Omental fat pad (tissue), 4 donors: ENCODE measurements around the gene LYPD6B. TPM values are rescaled to one million over a fixed set of nuclear protein-coding genes. Genes with fewer than 3 reads are reported as not detected.

Experiments
- ATAC-seq: fragments of 150-250 bp; one replicate; pipeline ENCODE4 v1.9.1; 2016; ENCODE audit warnings: mild to moderate bottlenecking, moderate library complexity; ENCODE audit not compliant: low FRiP score
- DNase-seq: peaks from one replicate; pipeline ENCODE4 v3.0.0-alpha.2; 2019; ENCODE audit warnings: low spot score
- total RNA-seq, 4 donors: library from RNA; depleted of rRNA; stranded (reverse); fragments of >200 nt; gene quantifications; one replicate each; pipeline ENCODE4 v1.1.0, GENCODE V29; 2016
- TF ChIP-seq, protein P1 (sequence below), 3 donors: fragments of 450-650 bp; IDR thresholded peaks; one replicate each; pipeline ENCODE4 v1.5.1; 2016 to 2017; ENCODE audit warnings: antibody characterized with exemption in 3 of 3, mild to moderate bottlenecking in 3 of 3, moderate library complexity in 2 of 3

Gene LYPD6B
- total RNA-seq, 4 donors from 2014 or later, result 0.50 to 0.65 TPM; not detected in 2

- no peak for DNase-seq
- TF ChIP-seq, protein P1, sequence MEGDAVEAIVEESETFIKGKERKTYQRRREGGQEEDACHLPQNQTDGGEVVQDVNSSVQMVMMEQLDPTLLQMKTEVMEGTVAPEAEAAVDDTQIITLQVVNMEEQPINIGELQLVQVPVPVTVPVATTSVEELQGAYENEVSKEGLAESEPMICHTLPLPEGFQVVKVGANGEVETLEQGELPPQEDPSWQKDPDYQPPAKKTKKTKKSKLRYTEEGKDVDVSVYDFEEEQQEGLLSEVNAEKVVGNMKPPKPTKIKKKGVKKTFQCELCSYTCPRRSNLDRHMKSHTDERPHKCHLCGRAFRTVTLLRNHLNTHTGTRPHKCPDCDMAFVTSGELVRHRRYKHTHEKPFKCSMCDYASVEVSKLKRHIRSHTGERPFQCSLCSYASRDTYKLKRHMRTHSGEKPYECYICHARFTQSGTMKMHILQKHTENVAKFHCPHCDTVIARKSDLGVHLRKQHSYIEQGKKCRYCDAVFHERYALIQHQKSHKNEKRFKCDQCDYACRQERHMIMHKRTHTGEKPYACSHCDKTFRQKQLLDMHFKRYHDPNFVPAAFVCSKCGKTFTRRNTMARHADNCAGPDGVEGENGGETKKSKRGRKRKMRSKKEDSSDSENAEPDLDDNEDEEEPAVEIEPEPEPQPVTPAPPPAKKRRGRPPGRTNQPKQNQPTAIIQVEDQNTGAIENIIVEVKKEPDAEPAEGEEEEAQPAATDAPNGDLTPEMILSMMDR (IDR thresholded peaks at IDR 0.05), result no peak
- no peak for ATAC-seq
Observed at GRCh38 chr2:149028891-149029290, 9.6 kb upstream of the LYPD6B start.

GRCh38 chr2:149029307-149029965, 9.1 kb upstream of the LYPD6B start:
- ATAC-seq (no peak), DNase-seq (no peak)
- TF ChIP-seq, protein P1 (IDR thresholded peaks at IDR 0.05), result no peak

GRCh38 chr2:149031396-149031795, 7.1 kb upstream of the LYPD6B start:
- TF ChIP-seq, protein P1 (IDR thresholded peaks at IDR 0.05), result no peak
- ATAC-seq, result no peak

GRCh38 chr2:149033716-149034115, 4.8 kb upstream of the LYPD6B start:
- ATAC-seq, result no peak

More at GRCh38 chr2:149031396-149031795, 7.1 kb upstream of the LYPD6B start:
- no peak for DNase-seq

DNA sequence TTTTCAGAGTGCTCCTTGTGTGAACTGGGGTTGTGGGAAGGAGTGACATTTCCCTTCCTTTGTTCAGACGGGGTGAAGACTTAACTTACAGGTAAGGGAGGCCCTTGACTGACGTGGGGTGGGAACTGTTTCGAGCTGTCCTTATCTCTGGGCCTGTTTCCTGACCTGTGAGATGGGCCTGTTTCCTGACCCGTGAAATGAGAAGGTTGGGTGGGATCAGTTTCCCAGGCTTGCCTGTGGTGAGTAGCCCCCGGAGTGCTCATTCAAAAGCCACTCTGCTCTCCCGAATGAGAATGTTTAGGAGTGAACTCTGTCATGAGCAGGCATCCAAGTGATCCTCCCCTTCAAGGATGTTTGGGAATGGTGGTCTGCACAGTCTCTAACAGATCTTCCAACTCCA, 4.1 kb upstream of the LYPD6B start:
- ATAC-seq (no peak), DNase-seq (no peak)
- TF ChIP-seq, protein P1 (IDR thresholded peaks at IDR 0.05), result no peak

More at GRCh38 chr2:149033716-149034115, 4.8 kb upstream of the LYPD6B start:
- TF ChIP-seq, protein P1 (IDR thresholded peaks at IDR 0.05), result no peak
- no peak for DNase-seq

DNA sequence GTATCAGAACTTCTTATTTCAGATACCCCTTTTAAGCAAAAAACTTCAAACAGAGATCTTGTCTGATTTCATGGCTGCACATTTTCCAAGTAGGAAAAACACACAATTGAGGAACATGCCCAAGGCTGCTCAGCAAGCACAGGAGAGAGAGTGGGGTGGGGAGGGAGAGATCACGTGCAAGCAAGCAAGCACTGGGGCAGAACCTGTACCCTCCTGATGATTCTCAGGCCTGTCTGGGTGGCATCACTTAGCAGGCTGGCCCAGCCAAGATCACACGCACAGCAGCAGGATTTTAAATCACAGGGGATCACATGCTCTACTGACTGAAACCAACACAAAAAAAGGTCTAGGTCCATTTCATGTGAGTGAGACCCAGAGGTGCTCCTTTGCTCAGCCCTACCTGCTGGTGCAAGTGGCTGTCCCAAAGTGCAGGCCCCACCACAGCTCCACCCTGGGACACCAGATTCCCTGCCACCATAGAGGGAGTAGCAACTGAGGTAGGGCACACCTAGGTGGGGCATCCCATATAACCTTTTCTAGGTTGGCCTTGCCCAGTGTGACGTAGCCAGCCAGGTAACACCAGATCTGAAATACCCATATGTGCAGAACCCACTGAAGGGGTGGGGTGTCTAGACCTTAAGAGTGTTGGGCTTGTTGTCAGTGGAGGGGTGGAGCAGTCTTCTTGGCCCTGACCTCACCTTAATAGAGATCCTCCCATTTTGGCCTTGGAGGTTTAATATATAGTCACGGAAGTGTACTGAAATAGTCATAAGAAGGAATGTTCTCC, 1.8 kb upstream of the LYPD6B start:
- DNase-seq, result no peak
- ATAC-seq, result no peak
- TF ChIP-seq, protein P1 (IDR thresholded peaks at IDR 0.05), result no peak
